SK-N-MC (cell line): ENCODE measurements around the gene LRP6.

Experiments
- DNase-seq: peaks from one replicate; pipeline ENCODE4 v3.0.0-alpha.2; 2011; ENCODE audit warnings: low read depth, low spot score
- H3K27ac ChIP-seq: fragments of 200-600 bp; sonication (generic); 2 replicates; pipeline ENCODE4 v1.5.1; 2016; ENCODE audit warnings: mixed run types
- H3K36me3 ChIP-seq: fragments of 200-600 bp; sonication (generic); 2 replicates; pipeline ENCODE4 v1.6.1; 2017; ENCODE audit warnings: antibody characterized with exemption, low read length, mixed read lengths; ENCODE audit not compliant: insufficient read depth
- H3K4me3 ChIP-seq: fragments of 200-600 bp; sonication (generic); 2 replicates; pipeline ENCODE4 v1.5.1; 2016
- H3K9ac ChIP-seq: fragments of 200-600 bp; sonication (generic); 2 replicates; pipeline ENCODE4 v1.8.0; 2017; ENCODE audit warnings: mixed run types, mixed read lengths; ENCODE audit not compliant: insufficient read length
- H3K9me3 ChIP-seq: fragments of 200-600 bp; sonication (generic); 2 replicates; pipeline ENCODE4 v1.6.1; 2017; ENCODE audit warnings: low read depth, mild to moderate bottlenecking, antibody characterized with exemption, low read length, moderate library complexity, mixed read lengths
- EZH2 ChIP-seq: fragments of 200-600 bp; sonication (generic); IDR thresholded peaks from one replicate; pipeline ENCODE4 v1.6.1; 2017; ENCODE audit warnings: antibody characterized with exemption
- FOXP2 ChIP-seq: optimal IDR thresholded peaks from 2 replicates; pipeline ENCODE3; 2011; ENCODE audit warnings: mild to moderate bottlenecking, moderate library complexity; ENCODE audit not compliant: insufficient read depth; ENCODE audit errors: extremely low read length, control extremely low read depth
- POLR2AphosphoS5 ChIP-seq: IDR thresholded peaks from 2 replicates; pipeline ENCODE4 v1.6.1; 2012; ENCODE audit warnings: mild to moderate bottlenecking, low read depth, low read length, borderline replicate concordance

The LRP6 gene

DNA sequence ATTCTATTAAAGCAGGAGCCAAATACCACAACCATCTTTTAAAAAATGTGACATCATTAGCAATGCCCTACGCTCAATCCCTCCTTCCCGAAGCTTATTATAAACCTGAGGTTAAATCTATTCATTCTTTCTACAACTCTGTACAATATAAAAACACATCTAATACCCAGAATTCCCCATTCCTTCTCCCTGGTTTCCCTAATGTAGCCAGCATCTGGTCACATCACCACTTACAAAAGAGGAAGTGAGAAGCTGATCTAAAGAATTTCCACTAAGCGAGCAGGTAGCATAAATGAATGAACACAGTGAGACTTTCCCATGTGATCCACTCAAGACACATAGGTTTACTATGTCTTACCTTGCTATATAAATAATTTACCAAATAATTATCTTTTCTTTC, 90.4 kb downstream of the LRP6 start:
- Histone ChIP-seq H3K27ac (no peak overlapping the region), H3K9me3 (no peaks in the 10 kb centered on the region), H3K36me3 (peaks cover 15% of the 10 kb centered on the region), H3K4me3 (no peak overlapping the region), H3K9ac (no peak overlapping the region)
- DNase-seq = no peak
- TF ChIP-seq POLR2AphosphoS5 = no peak
- TF ChIP-seq FOXP2 = no peak
- no peak for TF ChIP-seq EZH2

DNA sequence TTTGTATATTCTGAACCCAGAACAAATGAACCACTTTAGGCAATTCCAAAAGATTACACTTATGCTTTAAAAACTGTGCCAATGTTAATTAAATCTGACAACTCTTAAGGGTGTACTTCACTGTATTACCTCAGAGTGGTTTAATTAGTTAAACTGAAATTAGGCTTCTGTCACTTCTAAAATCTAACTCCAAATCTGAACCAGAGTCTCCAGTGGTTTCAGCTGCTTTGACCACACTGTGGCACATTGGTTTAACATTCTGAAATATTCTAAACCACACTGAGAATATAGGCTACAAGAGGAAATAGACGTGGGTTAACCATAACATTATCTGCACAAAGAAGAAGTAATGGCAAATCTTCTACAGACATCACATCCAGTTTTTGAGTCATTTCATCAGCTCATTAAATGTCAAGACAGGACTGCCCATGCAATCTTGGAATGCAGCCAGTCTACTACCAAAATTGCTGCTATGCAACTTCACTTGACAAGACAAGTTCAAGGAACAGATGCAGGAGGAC, 94.8 kb downstream of the LRP6 start:
- Histone ChIP-seq H3K27ac (peak overlapping the region; percentile 71), H3K4me3 (no peak overlapping the region), H3K9me3 (no peaks in the 10 kb centered on the region), H3K36me3 (no peaks in the 10 kb centered on the region), H3K9ac (no peak overlapping the region)
- DNase-seq = no peak
- TF ChIP-seq POLR2AphosphoS5 (no peak; the same call in 1 of the 2 replicates), FOXP2 (no peak), EZH2 (no peak)

DNA sequence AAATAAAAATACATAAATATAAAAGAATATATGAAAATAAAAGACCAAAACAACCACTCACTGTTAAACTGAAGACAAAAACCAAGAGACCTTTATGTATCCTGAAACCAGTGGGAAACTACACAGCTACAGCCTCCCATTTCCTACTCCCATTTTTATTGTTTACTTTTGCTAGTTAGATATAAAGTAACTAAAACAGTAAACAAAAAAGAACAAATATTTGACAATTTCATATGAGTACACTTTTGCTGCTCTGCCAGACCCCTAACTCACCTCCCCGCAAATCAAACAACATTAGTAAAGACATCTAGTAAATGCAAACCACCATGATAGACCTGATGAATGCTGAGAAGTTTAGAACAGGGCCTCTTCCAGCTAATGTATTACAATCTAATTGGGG, 99.0 kb downstream of the LRP6 start:
- TF ChIP-seq POLR2AphosphoS5 (no peak), FOXP2 (no peak), EZH2 (no peak)
- no peak overlapping the region for H3K27ac ChIP-seq
- H3K36me3 ChIP-seq = peaks cover 15% of the 10 kb centered on the region

DNA sequence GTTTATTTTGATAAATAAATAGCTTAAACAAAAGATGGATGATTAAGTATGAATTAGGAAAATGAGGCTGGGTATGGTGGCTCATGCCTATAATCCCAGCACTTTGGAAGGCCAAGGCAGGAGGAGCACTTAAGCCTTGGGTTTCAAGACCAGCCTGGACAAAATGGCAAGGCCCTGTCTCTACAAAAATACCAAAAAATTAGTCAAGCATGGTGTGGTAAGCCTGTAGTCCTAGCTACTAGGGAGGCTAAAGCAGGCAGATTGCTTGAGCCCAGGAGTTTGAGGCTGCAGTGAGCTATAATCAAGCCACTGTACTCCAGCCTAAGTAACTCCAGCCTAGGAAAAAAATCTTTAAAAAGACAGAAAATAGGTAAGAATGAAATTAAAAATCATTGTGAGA, 100.1 kb downstream of the LRP6 start:
- H3K4me3 ChIP-seq = no peak overlapping the region
- no peak overlapping the region for H3K27ac ChIP-seq
- DNase-seq = no peak
- TF ChIP-seq POLR2AphosphoS5 (no peak), EZH2 (no peak), FOXP2 (no peak)
- H3K36me3 ChIP-seq = peaks cover 22% of the 10 kb centered on the region
- H3K9me3 ChIP-seq = no peaks in the 10 kb centered on the region
- no peak overlapping the region for H3K9ac ChIP-seq

More for the DNA sequence above, 99.0 kb downstream of the LRP6 start:
- Histone ChIP-seq H3K4me3 (no peak overlapping the region), H3K9me3 (no peaks in the 10 kb centered on the region), H3K9ac (no peak overlapping the region)
- no peak for DNase-seq

DNA sequence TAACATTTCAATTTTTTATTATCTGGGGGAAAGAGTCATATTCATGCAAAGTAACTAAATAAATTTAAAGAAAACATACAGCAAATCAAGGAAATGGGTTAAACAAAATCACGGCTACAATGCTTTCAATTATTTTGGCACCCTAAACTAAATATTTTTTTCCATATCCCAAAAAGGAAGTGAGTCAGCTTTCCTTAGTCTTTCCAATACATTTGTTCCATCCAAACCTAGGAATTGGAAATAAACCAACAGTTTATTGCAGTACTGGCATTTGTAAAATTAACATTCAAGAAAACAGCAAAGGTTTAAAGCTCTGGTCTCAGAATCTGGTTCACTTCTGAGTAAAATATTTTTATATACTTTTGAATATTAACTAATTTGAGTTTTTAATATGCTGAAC, 106.9 kb downstream of the LRP6 start:
- peak overlapping the region; percentile 71; the same call in 1 of the 2 replicates for H3K27ac ChIP-seq
- no peak overlapping the region for H3K9ac ChIP-seq
- DNase-seq = no peak
- H3K36me3 ChIP-seq = peaks cover 48% of the 10 kb centered on the region
- no peaks in the 10 kb centered on the region for H3K9me3 ChIP-seq
- no peak overlapping the region for H3K4me3 ChIP-seq
- no peak for TF ChIP-seq POLR2AphosphoS5
- TF ChIP-seq FOXP2 = no peak
- TF ChIP-seq EZH2 = no peak

DNA sequence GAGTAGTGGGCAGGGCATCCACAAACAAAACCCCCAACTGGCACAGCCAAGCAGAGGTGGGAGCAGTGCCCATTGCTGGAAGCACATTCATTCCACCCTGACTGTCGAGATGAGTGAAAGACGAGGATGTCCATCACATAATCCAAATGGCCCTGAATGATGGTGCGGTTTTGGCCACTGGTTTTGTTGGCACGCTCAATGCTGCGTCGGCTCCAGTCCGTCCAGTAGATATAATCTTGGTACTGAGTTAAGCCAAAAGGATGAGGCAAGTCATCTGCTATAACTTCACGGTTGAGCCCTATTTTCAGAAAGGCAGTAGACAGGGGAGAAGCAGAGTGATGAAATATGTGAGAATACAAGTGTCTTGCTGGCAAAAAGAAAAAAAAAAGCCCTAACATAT, 108.0 kb downstream of the LRP6 start:
- Histone ChIP-seq H3K4me3 (no peak overlapping the region), H3K9me3 (no peaks in the 10 kb centered on the region), H3K9ac (no peak overlapping the region), H3K27ac (no peak overlapping the region), H3K36me3 (peaks cover 39% of the 10 kb centered on the region)
- no peak for DNase-seq
- TF ChIP-seq POLR2AphosphoS5 = no peak
- no peak for TF ChIP-seq FOXP2
- no peak for TF ChIP-seq EZH2

DNA sequence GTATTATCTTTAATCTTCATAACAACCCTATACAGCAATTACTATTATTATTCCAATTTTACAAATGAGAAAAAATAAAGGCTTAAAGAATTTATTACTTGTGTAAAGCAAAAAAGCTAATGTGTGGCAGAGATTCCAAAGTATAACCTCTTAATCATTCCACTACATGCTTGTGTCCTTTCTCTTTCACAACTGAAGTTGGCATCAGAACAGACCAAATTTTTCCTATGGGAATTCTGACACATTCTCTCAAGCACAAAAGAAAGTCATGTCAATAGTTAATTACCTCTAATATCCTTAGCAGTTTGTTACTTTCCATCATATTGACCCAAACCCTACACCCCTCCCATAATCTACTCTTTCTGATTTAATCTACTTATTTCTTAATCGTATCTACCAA, 109.4 kb downstream of the LRP6 start:
- Histone ChIP-seq H3K27ac (no peak overlapping the region), H3K9ac (no peak overlapping the region), H3K36me3 (peaks cover 39% of the 10 kb centered on the region), H3K9me3 (no peaks in the 10 kb centered on the region), H3K4me3 (no peak overlapping the region)
- no peak for DNase-seq
- TF ChIP-seq FOXP2 = no peak
- TF ChIP-seq EZH2 = no peak
- no peak for TF ChIP-seq POLR2AphosphoS5

DNA sequence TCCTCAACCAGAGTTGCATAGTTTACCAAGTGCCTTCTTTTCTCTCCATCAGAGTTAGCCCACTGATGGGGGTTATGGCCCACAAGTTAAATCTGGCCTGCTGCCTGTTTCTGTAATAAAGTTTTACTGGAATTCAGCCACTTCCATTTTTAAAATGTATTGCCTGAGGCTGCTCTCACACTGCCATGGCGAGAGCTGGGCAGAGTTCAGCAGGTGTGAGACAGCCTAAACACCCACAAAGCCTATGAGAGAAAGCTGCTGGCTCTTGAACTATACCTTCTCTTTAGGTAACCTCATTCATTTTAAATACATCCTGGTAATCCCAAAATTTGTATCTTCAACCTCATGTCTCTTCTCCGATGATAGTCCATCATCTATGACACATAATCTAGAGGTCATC, 110.0 kb downstream of the LRP6 start:
- Histone ChIP-seq H3K27ac (0 out of 2 replicates have a peak overlapping the region, but pooled peaks have one; percentile 12), H3K4me3 (no peak overlapping the region), H3K36me3 (peaks cover 33% of the 10 kb centered on the region), H3K9me3 (no peaks in the 10 kb centered on the region), H3K9ac (no peak overlapping the region)
- TF ChIP-seq POLR2AphosphoS5 (no peak), FOXP2 (no peak), EZH2 (no peak)
- no peak for DNase-seq

DNA sequence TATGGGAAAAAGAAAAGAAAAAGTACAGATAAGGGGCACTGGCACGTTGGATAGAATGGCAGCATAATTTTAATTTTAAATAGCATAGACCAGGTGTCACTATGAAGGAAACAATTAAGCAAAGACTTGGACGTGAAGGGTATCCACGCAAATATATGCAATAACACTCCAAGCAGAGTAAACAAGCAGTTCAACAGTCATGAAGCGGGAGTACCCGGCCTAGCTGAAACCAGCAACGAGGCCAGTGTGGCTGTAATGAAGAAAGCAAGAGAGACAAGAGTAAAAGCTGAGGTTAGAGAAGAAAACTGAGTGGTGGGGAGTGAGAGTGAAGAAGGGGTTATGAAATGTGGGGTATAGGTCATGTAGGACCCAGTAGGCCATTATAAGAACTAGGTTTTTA, 110.7 kb downstream of the LRP6 start:
- no peak for TF ChIP-seq FOXP2
- no peak for TF ChIP-seq EZH2
- no peak for TF ChIP-seq POLR2AphosphoS5
- no peak for DNase-seq
- no peaks in the 10 kb centered on the region for H3K9me3 ChIP-seq
- no peak overlapping the region for H3K9ac ChIP-seq
- peaks cover 29% of the 10 kb centered on the region for H3K36me3 ChIP-seq
- H3K27ac ChIP-seq = 0 out of 2 replicates have a peak overlapping the region, but pooled peaks have one; percentile 12
- H3K4me3 ChIP-seq = no peak overlapping the region
